ENCODE results near the gene IL4R.

Gene IL4R

DNA sequence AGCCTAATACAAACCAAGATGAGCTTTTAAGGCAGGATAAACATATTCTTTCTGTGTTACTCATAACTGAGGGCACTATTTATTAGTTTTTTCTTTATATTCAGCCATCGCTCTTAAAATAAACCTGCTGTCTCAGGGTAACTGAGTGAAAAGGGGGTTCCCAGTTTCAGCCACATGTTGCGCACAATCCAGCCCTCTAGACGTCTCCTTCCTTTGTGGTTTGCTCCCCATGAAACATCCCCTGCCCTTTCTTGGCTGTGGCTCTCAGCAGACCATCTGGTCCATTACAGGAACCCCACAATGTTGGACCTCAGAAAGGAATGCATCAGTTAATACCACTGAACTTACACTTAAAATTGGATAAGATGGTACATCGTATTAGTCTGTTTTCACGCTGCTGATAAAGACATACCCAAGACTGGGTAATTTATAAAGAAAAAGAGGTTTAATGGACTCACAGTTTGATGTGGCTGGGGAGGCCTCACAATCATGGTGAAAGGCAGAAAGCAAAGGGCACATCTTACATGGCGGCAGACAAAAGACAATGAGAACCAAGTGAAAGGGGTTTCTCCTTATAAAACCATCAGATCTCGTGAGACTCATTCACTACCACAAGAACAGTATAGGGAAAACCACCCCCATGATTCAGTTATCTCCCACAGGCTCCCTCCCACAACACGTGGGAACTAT is 75.6 kb downstream of the IL4R start:
- H2BK5ac ChIP-seq (ENCODE audit: low read depth, low read length, poor library complexity, severe bottlenecking) = no peak overlapping the region

GRCh38 chr16:27390151-27390550 is 76.4 kb downstream of the IL4R start:
- Histone ChIP-seq H2BK5ac (ENCODE audit: low read depth, low read length, poor library complexity, severe bottlenecking) (no peak overlapping the region), H3K79me1 (replicated peaks; ENCODE audit: low read length, poor library complexity, severe bottlenecking) (no peaks in the 10 kb centered on the region), H3K36me3 (ENCODE audit: control insufficient read depth in 1 of 2, insufficient read depth in 2 of 2, low read depth in 1 of 2, low read length in 2 of 2) (no peaks in the 10 kb centered on the region), H3K27me3 (ENCODE audit: control insufficient read depth in 1 of 2, insufficient read depth in 1 of 2, low read length in 2 of 2) (peaks cover 24 to 32% of the 10 kb centered on the region in 2 experiments), H3K9me3 (ENCODE audit: control insufficient read depth, low read length) (peaks cover 27% of the 10 kb centered on the region), H3K9ac (ENCODE audit: low read length) (no peak overlapping the region), H2BK120ac (ENCODE audit: low read depth, low read length) (no peak overlapping the region), H2AFZ (ENCODE audit: low read depth, low read length) (no peak overlapping the region), H3K4me3 (ENCODE audit: insufficient read depth in 1 of 2, low read depth in 1 of 2, low read length in 2 of 2) (no peak overlapping the region), H2AK5ac (ENCODE audit: low read length, severe bottlenecking) (no peak overlapping the region), H3K4me1 (ENCODE audit: control insufficient read depth, insufficient read depth, low read depth, low read length) (no peaks in the 10 kb centered on the region), H3K4ac (ENCODE audit: low read depth in 1 of 2, low read length in 2 of 2) (no peak overlapping the region), H3K27ac (ENCODE audit: low read length, poor library complexity, severe bottlenecking) (no peak overlapping the region), H3K23ac (ENCODE audit: low read length in 2 of 2) (no peak overlapping the region), H3K14ac (ENCODE audit: low read length in 2 of 2) (no peak overlapping the region), H4K8ac (ENCODE audit: low read length) (no peak overlapping the region), H3K18ac (ENCODE audit: low read depth in 1 of 2, low read length in 2 of 2) (no peak overlapping the region), H2BK15ac (ENCODE audit: low read depth, poor library complexity, severe bottlenecking) (no peak overlapping the region), H3K4me2 (ENCODE audit: low read length, poor library complexity, severe bottlenecking) (no peak overlapping the region), H2BK12ac (ENCODE audit: low read length in 2 of 2) (no peak overlapping the region), H4K91ac (ENCODE audit: low read length) (no peak overlapping the region)
- DNase-seq = no peak

More for the DNA sequence above, 75.6 kb downstream of the IL4R start:
- no peak overlapping the region for H4K8ac ChIP-seq (ENCODE audit: low read length)
- peaks cover 26% of the 10 kb centered on the region for H3K9me3 ChIP-seq (ENCODE audit: control insufficient read depth, low read length)
- H2BK15ac ChIP-seq (ENCODE audit: low read depth, poor library complexity, severe bottlenecking) = no peak overlapping the region
- no peak overlapping the region for H3K14ac ChIP-seq (ENCODE audit: low read length in 2 of 2)
- H3K23ac ChIP-seq (ENCODE audit: low read length in 2 of 2) = no peak overlapping the region
- H3K79me1 ChIP-seq (replicated peaks; ENCODE audit: low read length, poor library complexity, severe bottlenecking) = no peaks in the 10 kb centered on the region
- peaks cover 24 to 32% of the 10 kb centered on the region in 2 experiments for H3K27me3 ChIP-seq (ENCODE audit: control insufficient read depth in 1 of 2, insufficient read depth in 1 of 2, low read length in 2 of 2)
- H3K27ac ChIP-seq (ENCODE audit: low read length, poor library complexity, severe bottlenecking) = no peak overlapping the region
- H2AK5ac ChIP-seq (ENCODE audit: low read length, severe bottlenecking) = no peak overlapping the region
- H3K4ac ChIP-seq (ENCODE audit: low read depth in 1 of 2, low read length in 2 of 2) = no peak overlapping the region
- H4K91ac ChIP-seq (ENCODE audit: low read length) = no peak overlapping the region
- H2BK12ac ChIP-seq (ENCODE audit: low read length in 2 of 2) = no peak overlapping the region
- H3K9ac ChIP-seq (ENCODE audit: low read length) = no peak overlapping the region
- H3K18ac ChIP-seq (ENCODE audit: low read depth in 1 of 2, low read length in 2 of 2) = no peak overlapping the region
- DNase-seq = no peak
- no peak overlapping the region for H2BK120ac ChIP-seq (ENCODE audit: low read depth, low read length)
- no peaks in the 10 kb centered on the region for H3K4me1 ChIP-seq (ENCODE audit: control insufficient read depth, insufficient read depth, low read depth, low read length)
- WGBS = 84% methylated on average over 7 of the region's 8 CpGs
- H2AFZ ChIP-seq (ENCODE audit: low read depth, low read length) = no peak overlapping the region
- no peak overlapping the region for H3K4me3 ChIP-seq (ENCODE audit: insufficient read depth in 1 of 2, low read depth in 1 of 2, low read length in 2 of 2)
- no peak overlapping the region for H3K4me2 ChIP-seq (ENCODE audit: low read length, poor library complexity, severe bottlenecking)
- H3K36me3 ChIP-seq (ENCODE audit: control insufficient read depth in 1 of 2, insufficient read depth in 2 of 2, low read depth in 1 of 2, low read length in 2 of 2) = no peaks in the 10 kb centered on the region

DNA sequence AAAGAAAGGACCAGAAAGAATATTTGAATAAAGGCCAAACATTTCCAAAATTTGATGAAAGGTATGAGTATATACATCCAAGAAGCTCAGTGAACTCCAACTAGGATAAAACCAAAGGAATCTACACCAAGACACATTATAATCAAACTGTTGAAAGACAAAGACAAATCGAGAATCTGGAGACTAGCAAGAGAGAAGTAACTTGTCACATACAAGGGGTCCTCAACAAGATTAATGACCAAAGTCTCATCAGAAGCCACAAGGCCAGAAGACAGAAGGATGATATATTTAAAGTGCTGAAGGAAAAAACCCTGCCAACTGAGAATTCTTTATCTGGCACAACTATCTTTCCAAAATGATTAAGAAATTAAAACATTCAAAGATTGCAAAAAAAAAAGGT is 78.9 kb downstream of the IL4R start:
- no peak overlapping the region for H3K14ac ChIP-seq (ENCODE audit: low read length in 2 of 2)
- no peak overlapping the region for H2BK15ac ChIP-seq (ENCODE audit: low read depth, poor library complexity, severe bottlenecking)
- H2BK120ac ChIP-seq (ENCODE audit: low read depth, low read length) = no peak overlapping the region
- no peak overlapping the region for H3K4me3 ChIP-seq (ENCODE audit: insufficient read depth in 1 of 2, low read depth in 1 of 2, low read length in 2 of 2)
- H3K23ac ChIP-seq (ENCODE audit: low read length in 2 of 2) = no peak overlapping the region
- no peak overlapping the region for H4K91ac ChIP-seq (ENCODE audit: low read length)
- H3K36me3 ChIP-seq (ENCODE audit: control insufficient read depth in 1 of 2, insufficient read depth in 2 of 2, low read depth in 1 of 2, low read length in 2 of 2) = no peaks in the 10 kb centered on the region
- H3K18ac ChIP-seq (ENCODE audit: low read depth in 1 of 2, low read length in 2 of 2) = no peak overlapping the region
- H3K27me3 ChIP-seq (ENCODE audit: control insufficient read depth in 1 of 2, insufficient read depth in 1 of 2, low read length in 2 of 2) = peaks cover 18 to 29% of the 10 kb centered on the region in 2 experiments
- H2BK12ac ChIP-seq (ENCODE audit: low read length in 2 of 2) = no peak overlapping the region
- no peak overlapping the region for H4K8ac ChIP-seq (ENCODE audit: low read length)
- H3K9me3 ChIP-seq (ENCODE audit: control insufficient read depth, low read length) = peaks cover 26% of the 10 kb centered on the region
- H2AFZ ChIP-seq (ENCODE audit: low read depth, low read length) = no peak overlapping the region
- no CpG with 5 or more reads among the region's 1 CpG for WGBS
- no peaks in the 10 kb centered on the region for H3K79me1 ChIP-seq (replicated peaks; ENCODE audit: low read length, poor library complexity, severe bottlenecking)
- H2AK5ac ChIP-seq (ENCODE audit: low read length, severe bottlenecking) = no peak overlapping the region
- no peak overlapping the region for H3K27ac ChIP-seq (ENCODE audit: low read length, poor library complexity, severe bottlenecking)
- no peak overlapping the region for H3K4ac ChIP-seq (ENCODE audit: low read depth in 1 of 2, low read length in 2 of 2)
- no peak overlapping the region for H2BK5ac ChIP-seq (ENCODE audit: low read depth, low read length, poor library complexity, severe bottlenecking)
- H3K9ac ChIP-seq (ENCODE audit: low read length) = no peak overlapping the region
- DNase-seq = no peak
- no peak overlapping the region for H3K4me2 ChIP-seq (ENCODE audit: low read length, poor library complexity, severe bottlenecking)
- no peaks in the 10 kb centered on the region for H3K4me1 ChIP-seq (ENCODE audit: control insufficient read depth, insufficient read depth, low read depth, low read length)

GRCh38 chr16:27394516-27394915 is 80.7 kb downstream of the IL4R start:
- Histone ChIP-seq H3K4me1 (ENCODE audit: control insufficient read depth, insufficient read depth, low read depth, low read length) (no peaks in the 10 kb centered on the region), H3K14ac (ENCODE audit: low read length in 2 of 2) (no peak overlapping the region), H3K4me2 (ENCODE audit: low read length, poor library complexity, severe bottlenecking) (no peak overlapping the region), H3K27ac (ENCODE audit: low read length, poor library complexity, severe bottlenecking) (no peak overlapping the region), H3K79me1 (replicated peaks; ENCODE audit: low read length, poor library complexity, severe bottlenecking) (no peaks in the 10 kb centered on the region), H2BK15ac (ENCODE audit: low read depth, poor library complexity, severe bottlenecking) (no peak overlapping the region), H4K8ac (ENCODE audit: low read length) (no peak overlapping the region), H2BK5ac (ENCODE audit: low read depth, low read length, poor library complexity, severe bottlenecking) (no peak overlapping the region), H3K36me3 (ENCODE audit: control insufficient read depth in 1 of 2, insufficient read depth in 2 of 2, low read depth in 1 of 2, low read length in 2 of 2) (no peaks in the 10 kb centered on the region), H3K18ac (ENCODE audit: low read depth in 1 of 2, low read length in 2 of 2) (no peak overlapping the region), H3K4me3 (ENCODE audit: insufficient read depth in 1 of 2, low read depth in 1 of 2, low read length in 2 of 2) (no peak overlapping the region), H3K4ac (ENCODE audit: low read depth in 1 of 2, low read length in 2 of 2) (no peak overlapping the region), H2AFZ (ENCODE audit: low read depth, low read length) (no peak overlapping the region), H3K23ac (ENCODE audit: low read length in 2 of 2) (no peak overlapping the region), H2BK120ac (ENCODE audit: low read depth, low read length) (no peak overlapping the region), H2AK5ac (ENCODE audit: low read length, severe bottlenecking) (no peak overlapping the region), H3K27me3 (ENCODE audit: control insufficient read depth in 1 of 2, insufficient read depth in 1 of 2, low read length in 2 of 2) (peaks cover 6 to 13% of the 10 kb centered on the region in 2 experiments), H3K9me3 (ENCODE audit: control insufficient read depth, low read length) (peaks cover 26% of the 10 kb centered on the region), H4K91ac (ENCODE audit: low read length) (no peak overlapping the region), H2BK12ac (ENCODE audit: low read length in 2 of 2) (no peak overlapping the region), H3K9ac (ENCODE audit: low read length) (no peak overlapping the region)
- no peak for DNase-seq
